IMR-90 (cell line): ENCODE data around the gene MBTD1. TPM values are rescaled to one million over a fixed set of nuclear protein-coding genes. Genes with fewer than 3 reads are reported as not detected.

Experiments used
- ATAC-seq: fragments of 200-7000 bp; cut with Tn5 transposase; 2 replicates; pipeline ENCODE4 v1.9.1; 2020; ENCODE audit warnings: low read depth, mild to moderate bottlenecking, moderate library complexity
- BruUV-seq: library from RNA; stranded (reverse); fragments of 400-500 nt; replicated peaks from 2 replicates; lab custom pipeline; 2021; lab: Mats Ljungman, UMichigan
- CTCF ChIA-PET: fragments of 300-600 bp; formaldehyde crosslinking; extraction: SDS; loops from one replicate; lab custom pipeline; 2021; ENCODE audit warnings: antibody characterized with exemption; lab: Yijun Ruan, JAX
- POLR2A ChIA-PET: fragments of 300-600 bp; sonication (Branson Sonifier 250); formaldehyde crosslinking; loops from one replicate; lab custom pipeline; 2022; ENCODE audit warnings: antibody characterized with exemption; ENCODE audit not compliant: unreplicated experiment; lab: Charles Lee
- DNase-seq: peaks from one replicate; pipeline ENCODE4 v3.0.0; 2013
- H2AFZ ChIP-seq: replicated peaks from 2 replicates; pipeline ENCODE3; 2013; ENCODE audit warnings: low read length, mild to moderate bottlenecking; ENCODE audit not compliant: poor library complexity
- H2AK5ac ChIP-seq: 2 replicates; pipeline ENCODE4 v1.6.1; 2013; ENCODE audit warnings: low read depth, low read length, inconsistent platforms
- H2AK9ac ChIP-seq: replicated peaks from 2 replicates; pipeline ENCODE3; 2013; ENCODE audit warnings: mild to moderate bottlenecking, low read depth, low read length, moderate library complexity; ENCODE audit not compliant: poor library complexity
- H2BK120ac ChIP-seq: 2 replicates; pipeline ENCODE4 v1.6.1; 2013; ENCODE audit warnings: low read depth, low read length, inconsistent platforms
- H2BK15ac ChIP-seq: 3 replicates; pipeline ENCODE4 v1.6.1; 2013; ENCODE audit warnings: low read depth, low read length, inconsistent platforms
- H2BK20ac ChIP-seq: 2 replicates; pipeline ENCODE4 v1.6.1; 2013; ENCODE audit warnings: low read depth, mild to moderate bottlenecking, inconsistent platforms, low read length, moderate library complexity
- H2BK5ac ChIP-seq: 2 replicates; pipeline ENCODE4 v1.6.1; 2013; ENCODE audit warnings: mild to moderate bottlenecking, low read depth, low read length, inconsistent platforms; ENCODE audit not compliant: poor library complexity, severe bottlenecking
- H3K14ac ChIP-seq: replicated peaks from 2 replicates; pipeline ENCODE4 v1.6.1; 2013; ENCODE audit warnings: low read depth, low read length, inconsistent platforms
- H3K18ac ChIP-seq: 2 replicates; pipeline ENCODE4 v1.6.1; 2013; ENCODE audit warnings: low read depth, low read length, control low read depth
- H3K23ac ChIP-seq: 2 replicates; pipeline ENCODE4 v1.6.1; 2013; ENCODE audit warnings: low read depth, low read length, inconsistent platforms
- H3K27ac ChIP-seq: 2 replicates; pipeline ENCODE4 v1.5.1; 2013; ENCODE audit warnings: mild to moderate bottlenecking, control low read depth, low read length; ENCODE audit not compliant: insufficient read depth
- H3K27me3 ChIP-seq: 2 replicates; pipeline ENCODE4 v1.6.1; 2013; ENCODE audit warnings: low read length; ENCODE audit not compliant: control insufficient read depth, insufficient read depth
- H3K36me3 ChIP-seq: 2 replicates; pipeline ENCODE4 v1.6.1; 2013; ENCODE audit warnings: low read length, mixed read lengths; ENCODE audit not compliant: control insufficient read depth, insufficient read depth
- H3K4ac ChIP-seq: 2 replicates; pipeline ENCODE4 v1.6.1; 2013; ENCODE audit warnings: low read depth, low read length, inconsistent platforms
- H3K4me1 ChIP-seq: 2 replicates; pipeline ENCODE4 v1.6.1; 2013; ENCODE audit warnings: low read length, mixed read lengths; ENCODE audit not compliant: control insufficient read depth, insufficient read depth
- H3K4me2 ChIP-seq: 2 replicates; pipeline ENCODE4 v1.6.1; 2013; ENCODE audit warnings: low read depth, mild to moderate bottlenecking, control low read depth, low read length, moderate library complexity
- H3K4me3 ChIP-seq: 2 replicates; pipeline ENCODE4 v1.5.1; 2013; ENCODE audit warnings: low read depth, mild to moderate bottlenecking, control low read depth, low read length, moderate library complexity; ENCODE audit not compliant: insufficient read depth
- H3K56ac ChIP-seq: 2 replicates; pipeline ENCODE4 v1.6.1; 2013; ENCODE audit warnings: low read length, inconsistent platforms; ENCODE audit not compliant: insufficient read depth; ENCODE audit errors: extremely low read depth
- H3K79me1 ChIP-seq, 2 experiments: 2 replicates each; pipeline ENCODE4 v1.6.1; 2013; ENCODE audit warnings: low read length in 2 of 2, inconsistent platforms in 1 of 2, low read depth in 1 of 2
- H3K9ac ChIP-seq: 2 replicates; pipeline ENCODE4 v1.6.1; 2013; ENCODE audit warnings: low read depth, low read length, control low read depth
- H3K9me1 ChIP-seq: 2 replicates; pipeline ENCODE4 v1.6.1; 2013; ENCODE audit warnings: low read length, inconsistent platforms; ENCODE audit not compliant: insufficient read depth
- H3K9me3 ChIP-seq: 2 replicates; pipeline ENCODE4 v1.6.1; 2013; ENCODE audit warnings: low read length; ENCODE audit not compliant: control insufficient read depth, insufficient read depth
- H4K20me1 ChIP-seq: 2 replicates; pipeline ENCODE4 v1.6.1; 2013; ENCODE audit warnings: low read length, inconsistent platforms; ENCODE audit not compliant: insufficient read depth
- H4K5ac ChIP-seq: 2 replicates; pipeline ENCODE4 v1.6.1; 2013; ENCODE audit warnings: mild to moderate bottlenecking, low read depth, low read length, control low read depth
- H4K8ac ChIP-seq, 2 experiments: 2 replicates each; pipeline ENCODE4 v1.6.1; 2013; ENCODE audit warnings: low read depth in 2 of 2, low read length in 2 of 2, control low read depth in 1 of 2, inconsistent platforms in 1 of 2
- H4K91ac ChIP-seq: 2 replicates; pipeline ENCODE4 v1.6.1; 2013; ENCODE audit warnings: low read depth, low read length, inconsistent platforms; ENCODE audit not compliant: insufficient read depth
- BHLHE40 ChIP-seq: fragments of 150-350 bp; IDR thresholded peaks from 2 replicates; pipeline ENCODE4 v1.6.1; 2016; ENCODE audit warnings: mild to moderate bottlenecking, low read depth, low read length
- CHD1 ChIP-seq: IDR thresholded peaks from 2 replicates; pipeline ENCODE4 v1.6.1; 2012; ENCODE audit warnings: low read depth, low read length, improper control_type of control experiment
- CTCF ChIP-seq: conservative IDR thresholded peaks from 2 replicates; pipeline ENCODE4 v1.5.1; 2012; ENCODE audit warnings: mild to moderate bottlenecking, low read depth, low read length, improper control_type of control experiment
- FOS ChIP-seq: fragments of 150-350 bp; IDR thresholded peaks from 2 replicates; pipeline ENCODE4 v1.6.1; 2016; ENCODE audit warnings: low read depth, low read length
- POLR2A ChIP-seq: IDR thresholded peaks from 2 replicates; pipeline ENCODE4 v1.6.1; 2012; ENCODE audit warnings: mild to moderate bottlenecking, low read depth, low read length
- USF2 ChIP-seq: fragments of 150-350 bp; IDR thresholded peaks from 2 replicates; pipeline ENCODE4 v1.6.1; 2017; ENCODE audit warnings: mild to moderate bottlenecking, antibody characterized with exemption, low read length, low read depth
- WGBS, 2 experiments: methylation state at CpG; one replicate each; pipeline versions ENCODE4 v1.1.5 to v1.1.7; 2013; ENCODE audit warnings: missing lambda C conversion rate in 2 of 2; ENCODE audit not compliant: insufficient read length in 1 of 2; ENCODE audit errors: extremely low coverage in 2 of 2; 5-methylcytosine and 5-hydroxymethylcytosine counted together
- dilution Hi-C: fragments of 300-500 bp; cut with HindIII; formaldehyde crosslinking; loops from one replicate; pipeline ENCODE4 v1.14.3; 2018; ENCODE audit warnings: low sequenced_read_pairs; ENCODE audit not compliant: unreplicated experiment
- in situ Hi-C: fragments of 300-500 bp; cut with MboI; formaldehyde crosslinking; loops from 3 replicates; pipeline ENCODE4 v1.14.3; 2019; ENCODE audit warnings: low sequenced_read_pairs, inconsistent platforms, mixed read lengths
- intact Hi-C: fragments of 100-400 bp; cut with micrococcal nuclease; formaldehyde crosslinking; loops from 2 replicates; pipeline ENCODE4 v1.10.0; 2022
- polyA plus RNA-seq, 3 experiments: library from polyadenylated mRNA; depleted of rRNA; stranded (reverse); fragments of >200 nt; gene quantifications; 2 replicates each; pipeline ENCODE4 v1.2.3, GENCODE V29; 2012; ENCODE audit warnings: low replicate concordance in 1 of 3
- total RNA-seq: library from RNA; depleted of rRNA; stranded (reverse); fragments of >200 nt; gene quantifications from 2 replicates; pipeline ENCODE4 v1.2.3, GENCODE V29; 2012

MBTD1 gene
- total and polyA plus RNA-seq, 2 of the 4 experiments (the other 2 are of a cell fraction), result 3.2 to 5.6 TPM

DNA sequence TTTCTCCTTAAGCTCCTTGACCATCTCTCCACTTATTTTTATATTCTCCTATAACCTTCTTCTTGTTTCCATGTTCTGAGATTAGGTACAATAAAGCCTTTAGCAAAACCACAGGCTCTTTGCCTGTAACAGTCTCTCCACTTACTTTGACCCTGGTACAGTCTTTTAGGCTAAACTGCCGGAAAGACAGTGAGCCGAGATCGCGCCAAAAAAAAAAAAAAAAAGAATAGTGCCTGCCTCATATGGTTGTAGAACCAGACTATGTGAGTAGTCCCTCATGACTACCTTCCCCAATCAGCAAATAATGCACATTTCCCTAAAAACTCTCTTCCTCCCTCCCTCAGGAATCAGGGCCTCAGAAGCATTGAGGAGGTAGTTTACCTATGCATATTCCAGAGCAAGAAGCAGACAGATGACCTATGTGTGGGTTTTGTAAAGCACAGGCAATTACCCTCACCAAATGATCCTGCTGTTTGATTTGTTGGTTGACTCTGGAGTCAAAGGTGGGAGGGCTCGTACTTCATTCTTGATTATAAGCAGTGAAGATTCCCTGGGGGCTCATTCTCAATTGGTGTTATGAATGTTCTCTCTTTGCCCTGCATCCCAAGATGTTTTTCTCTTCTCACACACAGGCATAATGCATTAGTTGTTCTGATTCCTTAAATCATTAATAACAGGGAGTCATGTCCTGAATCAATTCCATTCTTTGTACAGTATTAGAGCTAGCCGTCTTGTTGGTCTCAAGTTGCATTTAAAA is 115.4 kb downstream of the MBTD1 start:
- no TSS peak for BruUV-seq
- ChIA-PET POLR2A (no interaction called here), CTCF (no interaction called here)
- H3K4me2 ChIP-seq, result no peak overlapping the region
- dilution Hi-C loops, result no loop called here
- no peaks in the 10 kb centered on the region for H3K79me1 ChIP-seq
- no peak overlapping the region for H4K8ac ChIP-seq
- H2BK5ac ChIP-seq, result no peak overlapping the region
- no peak overlapping the region for H2BK20ac ChIP-seq
- H3K27ac ChIP-seq, result no peak overlapping the region
- no peak overlapping the region for H3K4me3 ChIP-seq
- no peak overlapping the region for H3K18ac ChIP-seq
- no peak overlapping the region for H2AK5ac ChIP-seq
- no peaks in the 10 kb centered on the region for H3K9me3 ChIP-seq
- no peak overlapping the region for H3K23ac ChIP-seq
- H4K5ac ChIP-seq, result no peak overlapping the region
- TF ChIP-seq FOS (no peak), USF2 (no peak), CHD1 (no peak), CTCF (no peak), POLR2A (no peak), BHLHE40 (no peak)
- H3K9me1 ChIP-seq, result peaks cover 6% of the 10 kb centered on the region; the same call in 1 of the 2 replicates
- H2AK9ac ChIP-seq, result no peak overlapping the region
- H3K4me1 ChIP-seq, result no peaks in the 10 kb centered on the region
- H3K14ac ChIP-seq, result no peak overlapping the region
- DNase-seq (no peak), ATAC-seq (no peak)
- no peak overlapping the region for H2BK120ac ChIP-seq
- no peak overlapping the region for H3K9ac ChIP-seq
- H2AFZ ChIP-seq, result no peak overlapping the region
- no CpG with 5 or more reads among the region's 6 CpGs for WGBS, 2 experiments
- H3K56ac ChIP-seq, result no peak overlapping the region
- intact Hi-C loops, result no loop called here
- in situ Hi-C loops, result loop anchor here (10.0 kb wide), 1 partner anchor 280 kb away; the partner anchor contains the start of gene TOB1
- H3K36me3 ChIP-seq, result no peaks in the 10 kb centered on the region
- no peak overlapping the region for H3K4ac ChIP-seq
- H4K20me1 ChIP-seq, result no peaks in the 10 kb centered on the region
- no peaks in the 10 kb centered on the region for H3K27me3 ChIP-seq
- no peak overlapping the region for H2BK15ac ChIP-seq
- no peak overlapping the region for H4K91ac ChIP-seq
